Measurements from ENCODE around the gene FAM153A. TPM values are rescaled to one million over a fixed set of nuclear protein-coding genes. Genes with fewer than 3 reads are reported as not detected.

Gene FAM153A
- total and polyA plus RNA-seq, 9 of the 15 experiments (the other 6 are each of a cell fraction or from before 2014, with no cell fraction given): 0.01 to 0.21 (median 0.13) TPM; not detected in 6

Other genes with a start within 250 kb of the FAM153A start
- 33.6 and 53.1 TPM in 2 replicates for gene FAM193B, start 228.3 kb downstream of the FAM153A start, total RNA-seq (2014; rRNA removed)
- gene FAM193B, start 228.3 kb downstream of the FAM153A start, total RNA-seq (2014; rRNA removed; fragmentation: Illumina TruSeq; extraction: Trizol): 15.2 and 18.0 TPM in 2 replicates
- gene FAM193B, start 228.3 kb downstream of the FAM153A start, total RNA-seq (2015; rRNA removed; fragmentation: Illumina TruSeq; extraction: Trizol): 31.7 and 37.3 TPM in 2 replicates
- 58.7 and 59.4 TPM in 2 replicates for gene FAM193B, start 228.3 kb downstream of the FAM153A start, total RNA-seq (2021)
- 51.5 and 73.5 TPM in 2 replicates for gene FAM193B, start 228.3 kb downstream of the FAM153A start, polyA plus RNA-seq (2011; rRNA removed)
- 44.1 and 45.0 TPM in 2 replicates for gene FAM193B, start 228.3 kb downstream of the FAM153A start, polyA plus RNA-seq (2014; fragmentation: Illumina TruSeq; extraction: Trizol)
- gene FAM193B, start 228.3 kb downstream of the FAM153A start, polyA plus RNA-seq (2014; fragmentation: Nextera tagmentation; extraction: Ambion mirVana): 1 to 10 TPM; 4.4 to 5.0 TPM
- 73.4 and 76.4 TPM in 2 replicates for gene FAM193B, start 228.3 kb downstream of the FAM153A start, polyA plus RNA-seq (2014; rRNA removed)
- 90.0 and 98.0 TPM in 2 replicates for gene TMED9, start 190.7 kb downstream of the FAM153A start, total RNA-seq (2014; rRNA removed)
- 57.1 and 65.9 TPM in 2 replicates for gene TMED9, start 190.7 kb downstream of the FAM153A start, total RNA-seq (2014; rRNA removed; fragmentation: Illumina TruSeq; extraction: Trizol)
- gene TMED9, start 190.7 kb downstream of the FAM153A start, total RNA-seq (2015; rRNA removed; fragmentation: Illumina TruSeq; extraction: Trizol): 72.8 and 73.5 TPM in 2 replicates
- gene TMED9, start 190.7 kb downstream of the FAM153A start, total RNA-seq (2021): 147 and 173 TPM in 2 replicates
- gene TMED9, start 190.7 kb downstream of the FAM153A start, polyA plus RNA-seq (2011; rRNA removed): 301 and 375 TPM in 2 replicates
- gene TMED9, start 190.7 kb downstream of the FAM153A start, polyA plus RNA-seq (2014; fragmentation: Illumina TruSeq; extraction: Trizol): 144 and 168 TPM in 2 replicates
- gene TMED9, start 190.7 kb downstream of the FAM153A start, polyA plus RNA-seq (2014; fragmentation: Nextera tagmentation; extraction: Ambion mirVana): 10 to 100 TPM; 43.7 to 53.2 TPM
- 213 and 235 TPM in 2 replicates for gene TMED9, start 190.7 kb downstream of the FAM153A start, polyA plus RNA-seq (2014; rRNA removed)
- gene B4GALT7, start 182.8 kb downstream of the FAM153A start, total RNA-seq (2014; rRNA removed): 15.1 and 18.2 TPM in 2 replicates
- 2.3 and 4.6 TPM in 2 replicates for gene B4GALT7, start 182.8 kb downstream of the FAM153A start, total RNA-seq (2014; rRNA removed; fragmentation: Illumina TruSeq; extraction: Trizol)
- gene B4GALT7, start 182.8 kb downstream of the FAM153A start, total RNA-seq (2015; rRNA removed; fragmentation: Illumina TruSeq; extraction: Trizol): 9.1 and 9.7 TPM in 2 replicates
- gene B4GALT7, start 182.8 kb downstream of the FAM153A start, total RNA-seq (2021): 17.7 and 18.3 TPM in 2 replicates
- gene B4GALT7, start 182.8 kb downstream of the FAM153A start, polyA plus RNA-seq (2011; rRNA removed): 9.5 and 11.4 TPM in 2 replicates
- 8.8 and 14.6 TPM in 2 replicates for gene B4GALT7, start 182.8 kb downstream of the FAM153A start, polyA plus RNA-seq (2014; fragmentation: Illumina TruSeq; extraction: Trizol)
- under 1 TPM; 0.34 to 0.88 TPM for gene B4GALT7, start 182.8 kb downstream of the FAM153A start, polyA plus RNA-seq (2014; fragmentation: Nextera tagmentation; extraction: Ambion mirVana)
- 15.0 and 16.6 TPM in 2 replicates for gene B4GALT7, start 182.8 kb downstream of the FAM153A start, polyA plus RNA-seq (2014; rRNA removed)
- gene PROP1, start 213.3 kb upstream of the FAM153A start, total RNA-seq (2014; rRNA removed): not detected in 2 replicates
- not detected in 2 replicates for gene PROP1, start 213.3 kb upstream of the FAM153A start, total RNA-seq (2014; rRNA removed; fragmentation: Illumina TruSeq; extraction: Trizol)
- not detected in 2 replicates for gene PROP1, start 213.3 kb upstream of the FAM153A start, total RNA-seq (2015; rRNA removed; fragmentation: Illumina TruSeq; extraction: Trizol)
- not detected in 2 replicates for gene PROP1, start 213.3 kb upstream of the FAM153A start, total RNA-seq (2021)
- gene PROP1, start 213.3 kb upstream of the FAM153A start, polyA plus RNA-seq (2011; rRNA removed): not detected in 2 replicates
- gene PROP1, start 213.3 kb upstream of the FAM153A start, polyA plus RNA-seq (2014; fragmentation: Illumina TruSeq; extraction: Trizol): not detected in 2 replicates
- not detected for gene PROP1, start 213.3 kb upstream of the FAM153A start, polyA plus RNA-seq (2014; fragmentation: Nextera tagmentation; extraction: Ambion mirVana)
- not detected in 2 replicates for gene PROP1, start 213.3 kb upstream of the FAM153A start, polyA plus RNA-seq (2014; rRNA removed)

Measured in K562 (cell line).